ENCODE results near the gene HMBS.

The HMBS gene

DNA sequence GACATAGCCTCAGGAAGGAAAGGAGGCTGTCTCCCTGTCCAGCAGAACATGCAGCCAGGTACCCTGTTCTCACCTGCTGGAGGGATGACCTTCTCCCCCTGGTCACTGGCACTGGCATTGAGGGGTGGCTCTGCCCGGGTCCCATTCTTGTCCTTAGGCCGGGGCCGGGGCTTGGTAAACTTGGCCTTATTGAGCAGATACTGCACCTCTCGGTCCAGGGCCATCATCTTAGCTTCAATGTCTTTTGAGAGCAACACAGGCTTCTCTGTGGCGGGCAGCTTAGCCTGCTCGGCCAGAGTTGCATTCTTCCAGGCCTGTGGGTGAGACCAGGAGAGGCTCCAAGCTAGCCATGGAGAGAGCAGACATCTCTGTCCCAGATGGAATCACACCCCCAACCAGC is 38.2 kb upstream of the HMBS start:
- Histone ChIP-seq H3K4me3 (ENCODE audit: low read depth, low read length) (no peak overlapping the region), H3K9me3 (no peaks in the 10 kb centered on the region), H3K4me1 (no peaks in the 10 kb centered on the region), H3K27me3 (no peaks in the 10 kb centered on the region), H3K36me3 (peaks cover 53% of the 10 kb centered on the region)
- no peak for TF ChIP-seq CTCF (IDR thresholded peaks at IDR 0.05; ENCODE audit: low read depth, low read length)
- no peak for DNase-seq

DNA sequence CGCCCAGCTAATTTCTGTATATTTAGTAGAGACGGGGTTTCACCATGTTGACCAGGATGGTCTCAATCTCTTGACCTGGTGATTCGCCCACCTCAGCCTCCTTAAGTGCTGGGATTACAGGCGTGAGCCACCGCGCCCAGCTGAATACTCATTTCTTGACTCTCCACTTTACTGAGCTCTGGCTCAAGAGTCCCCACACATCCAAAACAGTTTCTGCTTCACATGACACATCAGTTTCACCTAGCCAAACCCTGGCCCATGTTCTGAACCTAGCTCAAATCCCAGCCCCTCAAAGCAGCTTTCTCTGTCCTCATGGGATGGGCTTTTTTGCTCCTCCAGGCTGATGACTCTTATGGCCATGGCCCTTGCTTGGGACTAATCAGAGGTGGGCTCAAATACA is 37.5 kb upstream of the HMBS start:
- H3K4me3 ChIP-seq (ENCODE audit: low read depth, low read length), result no peak overlapping the region
- H3K4me1 ChIP-seq, result no peaks in the 10 kb centered on the region
- no peak for TF ChIP-seq CTCF (IDR thresholded peaks at IDR 0.05; ENCODE audit: low read depth, low read length)
- peaks cover 59% of the 10 kb centered on the region for H3K36me3 ChIP-seq
- H3K9me3 ChIP-seq, result no peaks in the 10 kb centered on the region
- DNase-seq, result no peak
- no peaks in the 10 kb centered on the region for H3K27me3 ChIP-seq

DNA sequence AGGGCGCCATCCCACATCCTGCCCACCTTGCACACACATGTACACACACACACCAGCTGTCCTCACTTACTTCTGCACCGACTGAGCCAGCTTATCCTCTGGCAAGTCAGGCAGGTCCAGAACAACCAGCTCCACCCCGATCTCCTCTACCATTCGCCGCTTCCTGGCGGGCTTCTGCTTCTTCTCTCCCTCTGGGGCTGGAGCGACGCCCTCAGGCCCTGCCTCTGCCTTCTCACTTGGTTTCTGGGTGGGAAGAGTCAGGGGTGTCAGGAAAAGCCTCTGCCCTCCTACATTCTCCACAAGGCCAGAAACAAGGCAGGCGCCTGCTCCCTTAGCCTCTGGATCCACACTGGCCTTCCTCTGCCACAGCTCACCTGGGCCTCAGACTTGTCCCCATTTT is 36.0 kb upstream of the HMBS start:
- no peak for TF ChIP-seq CTCF (IDR thresholded peaks at IDR 0.05; ENCODE audit: low read depth, low read length)
- Histone ChIP-seq H3K9me3 (no peaks in the 10 kb centered on the region), H3K4me1 (no peaks in the 10 kb centered on the region), H3K4me3 (ENCODE audit: low read depth, low read length) (no peak overlapping the region), H3K36me3 (peaks cover 74% of the 10 kb centered on the region), H3K27me3 (no peaks in the 10 kb centered on the region)
- DNase-seq, result no peak

DNA sequence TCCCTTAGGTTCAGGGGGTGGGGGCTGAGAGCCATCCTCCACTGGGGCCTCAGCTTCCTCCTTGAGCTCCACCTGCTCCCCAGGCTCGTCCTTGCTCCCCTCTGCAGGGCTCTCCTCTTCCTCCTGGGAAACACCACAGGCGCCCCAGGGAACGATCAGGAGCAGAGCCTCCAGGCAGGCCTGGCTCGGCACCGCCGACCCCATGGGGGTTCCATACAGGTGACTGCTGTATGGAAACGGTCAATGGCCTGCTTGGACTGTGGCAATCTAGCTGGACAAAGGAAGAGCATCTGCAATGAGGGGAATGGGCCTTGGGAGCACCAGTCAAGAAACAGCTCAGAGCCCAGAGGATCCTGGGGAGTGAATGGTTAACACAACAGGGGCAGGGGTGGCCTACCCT is 35.6 kb upstream of the HMBS start:
- no peaks in the 10 kb centered on the region for H3K4me1 ChIP-seq
- no peaks in the 10 kb centered on the region for H3K27me3 ChIP-seq
- no peaks in the 10 kb centered on the region for H3K9me3 ChIP-seq
- TF ChIP-seq CTCF (IDR thresholded peaks at IDR 0.05; ENCODE audit: low read depth, low read length), result no peak
- H3K36me3 ChIP-seq, result peaks cover 78% of the 10 kb centered on the region
- DNase-seq, result no peak
- H3K4me3 ChIP-seq (ENCODE audit: low read depth, low read length), result no peak overlapping the region

GRCh38 chr11:119051440-119052162 is 33.1 kb upstream of the HMBS start:
- peaks cover 4% of the 10 kb centered on the region; the same call in 1 of the 2 replicates for H3K4me1 ChIP-seq
- DNase-seq, result no peak
- no peaks in the 10 kb centered on the region for H3K9me3 ChIP-seq
- no peaks in the 10 kb centered on the region for H3K27me3 ChIP-seq
- peaks cover 83% of the 10 kb centered on the region for H3K36me3 ChIP-seq
- TF ChIP-seq CTCF (IDR thresholded peaks at IDR 0.05; ENCODE audit: low read depth, low read length), result no peak
- H3K4me3 ChIP-seq (ENCODE audit: low read depth, low read length), result no peak overlapping the region

DNA sequence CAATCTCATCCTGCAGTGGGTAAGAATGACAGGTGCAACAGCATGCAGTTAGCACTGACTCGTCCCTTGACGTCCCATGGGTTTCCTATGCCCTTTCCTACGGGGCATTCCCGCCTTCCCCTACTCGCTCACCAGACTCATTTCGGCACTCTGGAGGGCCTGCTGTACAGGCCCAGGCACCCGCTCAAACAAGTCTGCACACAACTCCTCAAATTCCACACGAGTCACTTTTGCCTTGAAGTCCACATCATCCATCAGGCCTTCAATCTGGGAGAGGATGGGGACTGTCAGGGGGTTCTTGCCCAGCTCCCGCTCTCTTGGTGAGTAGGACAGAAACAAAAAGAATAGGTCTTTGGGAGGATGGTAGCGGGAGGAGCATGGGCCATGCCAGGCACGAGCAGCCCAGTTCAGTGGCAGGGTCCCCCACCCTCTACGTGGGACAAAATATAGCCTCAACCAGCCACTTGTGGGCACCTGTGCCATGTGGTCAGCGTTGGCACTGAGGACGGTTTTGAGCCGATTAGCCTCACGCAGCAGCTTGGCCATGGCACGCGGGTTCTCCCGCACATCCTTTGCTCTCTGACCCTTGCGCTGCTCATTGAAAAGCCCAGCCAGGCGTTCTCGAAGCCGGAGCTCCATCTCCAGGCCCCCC is 32.4 kb upstream of the HMBS start:
- no peaks in the 10 kb centered on the region for H3K27me3 ChIP-seq
- TF ChIP-seq CTCF (IDR thresholded peaks at IDR 0.05; ENCODE audit: low read depth, low read length), result no peak
- no peak for DNase-seq
- H3K4me1 ChIP-seq, result peaks cover 4% of the 10 kb centered on the region; the same call in 1 of the 2 replicates
- H3K9me3 ChIP-seq, result no peaks in the 10 kb centered on the region
- H3K4me3 ChIP-seq (ENCODE audit: low read depth, low read length), result no peak overlapping the region
- H3K36me3 ChIP-seq, result peaks cover 76% of the 10 kb centered on the region
